HCT116 (cell line): Measurements from ENCODE around the gene PDSS2.

ENCODE experiments used
- JUND ChIP-seq: IDR thresholded peaks from 2 replicates; pipeline ENCODE4 v1.6.1; 2012
- RAD21 ChIP-seq: IDR thresholded peaks from 2 replicates; pipeline ENCODE4 v1.6.1; 2012; ENCODE audit warnings: low read depth, mild to moderate bottlenecking
- TF ChIP-seq, protein P1 (sequence below), 3 experiments: fragments of 200-600 bp in 1 of 3; sonication (generic) in 1 of 3; IDR thresholded peaks in 2 of 3; conservative IDR thresholded peaks in 1 of 3; 2 replicates each; pipeline ENCODE4 v1.5.1; 2012 to 2017; ENCODE audit warnings: low read depth in 2 of 3, low read length in 2 of 3, antibody characterized with exemption in 1 of 3, borderline replicate concordance in 1 of 3, control low read depth in 1 of 3, mild to moderate bottlenecking in 1 of 3, mixed read lengths in 1 of 3, mixed run types in 1 of 3, moderate library complexity in 1 of 3; ENCODE audit not compliant: insufficient read depth in 1 of 3

GRCh38 chr6:107399935-107400334 lies 59.4 kb downstream of the PDSS2 start:
- TF ChIP-seq, protein P1, sequence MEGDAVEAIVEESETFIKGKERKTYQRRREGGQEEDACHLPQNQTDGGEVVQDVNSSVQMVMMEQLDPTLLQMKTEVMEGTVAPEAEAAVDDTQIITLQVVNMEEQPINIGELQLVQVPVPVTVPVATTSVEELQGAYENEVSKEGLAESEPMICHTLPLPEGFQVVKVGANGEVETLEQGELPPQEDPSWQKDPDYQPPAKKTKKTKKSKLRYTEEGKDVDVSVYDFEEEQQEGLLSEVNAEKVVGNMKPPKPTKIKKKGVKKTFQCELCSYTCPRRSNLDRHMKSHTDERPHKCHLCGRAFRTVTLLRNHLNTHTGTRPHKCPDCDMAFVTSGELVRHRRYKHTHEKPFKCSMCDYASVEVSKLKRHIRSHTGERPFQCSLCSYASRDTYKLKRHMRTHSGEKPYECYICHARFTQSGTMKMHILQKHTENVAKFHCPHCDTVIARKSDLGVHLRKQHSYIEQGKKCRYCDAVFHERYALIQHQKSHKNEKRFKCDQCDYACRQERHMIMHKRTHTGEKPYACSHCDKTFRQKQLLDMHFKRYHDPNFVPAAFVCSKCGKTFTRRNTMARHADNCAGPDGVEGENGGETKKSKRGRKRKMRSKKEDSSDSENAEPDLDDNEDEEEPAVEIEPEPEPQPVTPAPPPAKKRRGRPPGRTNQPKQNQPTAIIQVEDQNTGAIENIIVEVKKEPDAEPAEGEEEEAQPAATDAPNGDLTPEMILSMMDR (IDR thresholded peaks at IDR 0.05 in 2 of 3, conservative IDR thresholded peaks at IDR 0.05 in 1 of 3; ENCODE audit: borderline replicate concordance in 1 of 3, insufficient read depth in 1 of 3, low read depth in 2 of 3, low read length in 2 of 3): no peak
- no peak for TF ChIP-seq JUND
- TF ChIP-seq RAD21: no peak
